Gastrocnemius medialis (tissue), 4 donors: ENCODE data around the gene KLF3. TPM values are rescaled to one million over a fixed set of nuclear protein-coding genes. Genes with fewer than 3 reads are reported as not detected.

ENCODE experiments used
- ATAC-seq, 2 donors: fragments of 150-250 bp; one replicate each; pipeline ENCODE4 v1.9.1; 2016
- DNase-seq, 2 donors: peaks; one replicate each; pipeline ENCODE4 v3.0.0-alpha.2; 2019
- H3K27ac ChIP-seq, 4 donors: fragments of 200-600 bp; sonication (generic); 1 replicate in 1 of 4; 2 replicates in 3 of 4; pipeline ENCODE4 v1.5.1; 2016 to 2018; ENCODE audit warnings: mild to moderate bottlenecking in 2 of 4, moderate library complexity in 1 of 4
- H3K27me3 ChIP-seq, 3 donors: fragments of 200-600 bp; sonication (generic) in 2 of 3; 1 replicate in 1 of 3; 2 replicates in 2 of 3; pipeline versions ENCODE4 v1.5.1 to v1.6.0; 2016 to 2019; ENCODE audit warnings: mild to moderate bottlenecking in 1 of 3, moderate library complexity in 1 of 3
- H3K36me3 ChIP-seq, 2 donors: fragments of 200-600 bp; sonication (generic) in 1 of 2; one replicate each; pipeline ENCODE4 v1.5.1; 2017 to 2018
- H3K4me1 ChIP-seq, 2 donors: fragments of 200-600 bp; sonication (generic) in 1 of 2; one replicate each; pipeline ENCODE4 v1.5.1; 2016 to 2017; ENCODE audit warnings: mild to moderate bottlenecking in 2 of 2
- H3K4me3 ChIP-seq, 4 donors: fragments of 200-600 bp; sonication (generic) in 3 of 4; 1 replicate in 1 of 4; 2 replicates in 3 of 4; pipeline ENCODE4 v1.5.1; 2016 to 2019; ENCODE audit warnings: mild to moderate bottlenecking in 2 of 4
- H3K9me3 ChIP-seq, 3 donors: fragments of 200-600 bp; sonication (generic) in 2 of 3; 1 replicate in 1 of 3; 2 replicates in 2 of 3; pipeline ENCODE4 v1.5.1; 2016 to 2019
- CTCF ChIP-seq, 5 experiments: fragments of 450-650 bp in 3 of 5; fragments of 200-600 bp in 2 of 5; sonication (generic) in 2 of 5; IDR thresholded peaks in 4 of 5; conservative IDR thresholded peaks in 1 of 5; 1 replicate in 4 of 5; 2 replicates in 1 of 5; pipeline ENCODE4 v1.5.1; 2016 to 2019; ENCODE audit warnings: antibody characterized with exemption in 5 of 5, mild to moderate bottlenecking in 3 of 5, moderate library complexity in 3 of 5
- POLR2A ChIP-seq, 2 donors: fragments of 450-650 bp; IDR thresholded peaks; one replicate each; pipeline ENCODE4 v1.6.1; 2017; ENCODE audit warnings: antibody characterized with exemption in 2 of 2, mild to moderate bottlenecking in 2 of 2, moderate library complexity in 2 of 2
- in situ Hi-C, 4 donors: fragments of 200-750 bp; cut with MboI; loops; one replicate each; pipeline versions ENCODE4 v1.15.0 to v1.8.0; 2017; ENCODE audit warnings: low sequenced_read_pairs in 4 of 4
- intact Hi-C: fragments of 100-400 bp; cut with DNase I; formaldehyde crosslinking; loops from one replicate; pipeline ENCODE4 v1.15.1; 2023; ENCODE audit warnings: low total_unique reads
- total RNA-seq, 4 donors: library from RNA; depleted of rRNA; stranded (reverse); fragments of >200 nt; gene quantifications; one replicate each; pipeline versions ENCODE4 v1.1.0 to v1.2.3, GENCODE V29; 2016

The KLF3 gene
- total RNA-seq, 4 donors from 2014 or later, result 12.7 to 26.5 (median 19.4) TPM

- no peak overlapping the region for H3K4me3 ChIP-seq
- no peaks in the 10 kb centered on the region for H3K9me3 ChIP-seq
- ATAC-seq (no peak), DNase-seq (no peak)
- no peak overlapping the region for H3K27ac ChIP-seq
- intact Hi-C loops (no loop called here), in situ Hi-C loops (loop anchor here in 3 of 4 donors (5.0 to 25.0 kb wide), 4 partner anchors 548 to 668 kb away; no protein-coding TSS in a partner anchor)
- no peaks in the 10 kb centered on the region for H3K4me1 ChIP-seq
- TF ChIP-seq POLR2A (IDR thresholded peaks at IDR 0.05) (no peak), CTCF (IDR thresholded peaks at IDR 0.05 in 4 of 5, conservative IDR thresholded peaks at IDR 0.05 in 1 of 5) (no peak)
- no peaks in the 10 kb centered on the region for H3K27me3 ChIP-seq
- no peaks in the 10 kb centered on the region for H3K36me3 ChIP-seq
These were observed 66.5 kb downstream of the KLF3 start for GRCh38 chr4:38730493-38730829.

- peak; percentile 73 to 75 for ATAC-seq
These were observed 67.0 kb downstream of the KLF3 start for GRCh38 chr4:38730830-38731646.

GRCh38 chr4:38733663-38734062 lies 69.7 kb downstream of the KLF3 start:
- TF ChIP-seq CTCF (IDR thresholded peaks at IDR 0.05 in 4 of 5, conservative IDR thresholded peaks at IDR 0.05 in 1 of 5), result no peak
- no peak for TF ChIP-seq POLR2A (IDR thresholded peaks at IDR 0.05)
- in situ Hi-C loops (loop anchor here in 3 of 4 donors (5.0 to 25.0 kb wide), 4 partner anchors 551 to 671 kb away; no protein-coding TSS in a partner anchor), intact Hi-C loops (no loop called here)
- no peaks in the 10 kb centered on the region for H3K36me3 ChIP-seq
- ATAC-seq (no peak), DNase-seq (no peak)
- no peak overlapping the region for H3K27ac ChIP-seq
- H3K4me3 ChIP-seq, result no peak overlapping the region
- no peaks in the 10 kb centered on the region for H3K27me3 ChIP-seq
- no peaks in the 10 kb centered on the region for H3K4me1 ChIP-seq
- no peaks in the 10 kb centered on the region for H3K9me3 ChIP-seq

More at GRCh38 chr4:38730830-38731646, 67.0 kb downstream of the KLF3 start:
- in situ Hi-C loops (loop anchor here in 3 of 4 donors (5.0 to 25.0 kb wide), 4 partner anchors 549 to 669 kb away; no protein-coding TSS in a partner anchor), intact Hi-C loops (loop anchor here (1.0 kb wide), 2 partner anchors 552 to 669 kb away; no protein-coding TSS in a partner anchor)
- H3K4me1 ChIP-seq, result no peaks in the 10 kb centered on the region
- no peaks in the 10 kb centered on the region for H3K36me3 ChIP-seq
- H3K9me3 ChIP-seq, result no peaks in the 10 kb centered on the region
- no peaks in the 10 kb centered on the region for H3K27me3 ChIP-seq
- H3K27ac ChIP-seq, result no peak overlapping the region
- DNase-seq, result peak; percentile 37 to 65
- TF ChIP-seq CTCF (IDR thresholded peaks at IDR 0.05 in 4 of 5, conservative IDR thresholded peaks at IDR 0.05 in 1 of 5) (peak; percentile 82 to 88 (median 85)), POLR2A (IDR thresholded peaks at IDR 0.05) (no peak)
- H3K4me3 ChIP-seq, result no peak overlapping the region

GRCh38 chr4:38734446-38734845 lies 70.4 kb downstream of the KLF3 start:
- intact Hi-C loops (no loop called here), in situ Hi-C loops (loop anchor here in 3 of 4 donors (5.0 to 25.0 kb wide), 4 partner anchors 552 to 672 kb away; no protein-coding TSS in a partner anchor)
- no peaks in the 10 kb centered on the region for H3K4me1 ChIP-seq
- ATAC-seq, result no peak
- DNase-seq, result no peak
- TF ChIP-seq CTCF (IDR thresholded peaks at IDR 0.05 in 4 of 5, conservative IDR thresholded peaks at IDR 0.05 in 1 of 5) (no peak), POLR2A (IDR thresholded peaks at IDR 0.05) (no peak)
- H3K4me3 ChIP-seq, result no peak overlapping the region
- no peaks in the 10 kb centered on the region for H3K9me3 ChIP-seq
- H3K27ac ChIP-seq, result no peak overlapping the region
- no peaks in the 10 kb centered on the region for H3K36me3 ChIP-seq
- no peaks in the 10 kb centered on the region for H3K27me3 ChIP-seq
